ENCODE results near the gene RABGAP1L. TPM values are rescaled to one million over a fixed set of nuclear protein-coding genes. Genes with fewer than 3 reads are reported as not detected.

RABGAP1L gene
- total and polyA plus RNA-seq, 4 donors, result 4.8 to 53.5 (median 18.8) TPM

- Histone ChIP-seq H3K4me3 (ENCODE audit: low read depth in 1 of 3, low read length in 3 of 3) (no peak overlapping the region), H3K36me3 (ENCODE audit: control insufficient read depth in 4 of 4, insufficient read depth in 3 of 4, low read depth in 1 of 4, low read length in 3 of 4) (no peaks in the 10 kb centered on the region), H3K27me3 (ENCODE audit: control insufficient read depth in 4 of 4, insufficient read depth in 4 of 4, low read length in 3 of 4) (no peaks in the 10 kb centered on the region), H3K27ac (ENCODE audit: low read depth in 1 of 2, low read length in 2 of 2) (no peak overlapping the region), H3K9me3 (ENCODE audit: control insufficient read depth in 4 of 4, low read length in 3 of 4) (no peaks in the 10 kb centered on the region), H3K4me1 (ENCODE audit: control insufficient read depth in 4 of 4, insufficient read depth in 4 of 4, low read length in 3 of 4) (peaks cover 0 to 12% (median 5%) of the 10 kb centered on the region in 4 donors), H3K9ac (ENCODE audit: low read depth in 1 of 2, low read length in 2 of 2) (no peak overlapping the region)
- no peak for DNase-seq (ENCODE audit: low spot score)
- TF ChIP-seq SP1 (IDR thresholded peaks at IDR 0.05), result no peak
Observed at GRCh38 chr1:174273776-174274175, 114.5 kb downstream of the RABGAP1L start.

- DNase-seq (ENCODE audit: low spot score), result no peak
- Histone ChIP-seq H3K4me3 (ENCODE audit: low read depth in 1 of 3, low read length in 3 of 3) (no peak overlapping the region), H3K27ac (ENCODE audit: low read depth in 1 of 2, low read length in 2 of 2) (no peak overlapping the region), H3K9me3 (ENCODE audit: control insufficient read depth in 4 of 4, low read length in 3 of 4) (no peaks in the 10 kb centered on the region), H3K4me1 (ENCODE audit: control insufficient read depth in 4 of 4, insufficient read depth in 4 of 4, low read length in 3 of 4) (peaks cover 0 to 12% (median 5%) of the 10 kb centered on the region in 4 donors), H3K36me3 (ENCODE audit: control insufficient read depth in 4 of 4, insufficient read depth in 3 of 4, low read depth in 1 of 4, low read length in 3 of 4) (no peaks in the 10 kb centered on the region), H3K9ac (ENCODE audit: low read depth in 1 of 2, low read length in 2 of 2) (no peak overlapping the region), H3K27me3 (ENCODE audit: control insufficient read depth in 4 of 4, insufficient read depth in 4 of 4, low read length in 3 of 4) (no peaks in the 10 kb centered on the region)
- 95% methylated on average over 3 of the region's 3 CpGs for WGBS
- TF ChIP-seq EGR1 (IDR thresholded peaks at IDR 0.05; ENCODE audit: low read depth in 2 of 2), result no peak
- TF ChIP-seq FOXA1 (IDR thresholded peaks at IDR 0.05), result no peak
- TF ChIP-seq JUND (IDR thresholded peaks at IDR 0.05), result no peak
- TF ChIP-seq ATF3 (IDR thresholded peaks at IDR 0.05), result no peak
- no peak for TF ChIP-seq YY1 (IDR thresholded peaks at IDR 0.05)
- TF ChIP-seq TAF1 (conservative IDR thresholded peaks at IDR 0.05), result no peak
- no peak for TF ChIP-seq MAX (IDR thresholded peaks at IDR 0.05)
- no peak for TF ChIP-seq FOXA2 (IDR thresholded peaks at IDR 0.05)
- TF ChIP-seq REST (IDR thresholded peaks at IDR 0.05), result no peak
- TF ChIP-seq ZBTB33 (IDR thresholded peaks at IDR 0.05), result no peak
Observed at GRCh38 chr1:174274452-174274851, 115.1 kb downstream of the RABGAP1L start.

GRCh38 chr1:174274884-174275283, 115.6 kb downstream of the RABGAP1L start:
- TF ChIP-seq RXRA (IDR thresholded peaks at IDR 0.05) (no peak), FOXA2 (IDR thresholded peaks at IDR 0.05) (no peak), YY1 (IDR thresholded peaks at IDR 0.05) (no peak), RAD21 (IDR thresholded peaks at IDR 0.05) (no peak), NR2F2 (IDR thresholded peaks at IDR 0.05) (no peak), JUND (IDR thresholded peaks at IDR 0.05) (no peak), FOXA1 (IDR thresholded peaks at IDR 0.05) (no peak), HNF4G (IDR thresholded peaks at IDR 0.05) (no peak), ATF3 (IDR thresholded peaks at IDR 0.05) (no peak), TAF1 (conservative IDR thresholded peaks at IDR 0.05) (no peak)
- Histone ChIP-seq H3K36me3 (ENCODE audit: control insufficient read depth in 4 of 4, insufficient read depth in 3 of 4, low read depth in 1 of 4, low read length in 3 of 4) (no peaks in the 10 kb centered on the region), H3K27ac (ENCODE audit: low read depth in 1 of 2, low read length in 2 of 2) (no peak overlapping the region), H3K27me3 (ENCODE audit: control insufficient read depth in 4 of 4, insufficient read depth in 4 of 4, low read length in 3 of 4) (no peaks in the 10 kb centered on the region), H3K4me3 (ENCODE audit: low read depth in 1 of 3, low read length in 3 of 3) (no peak overlapping the region), H3K9me3 (ENCODE audit: control insufficient read depth in 4 of 4, low read length in 3 of 4) (no peaks in the 10 kb centered on the region), H3K4me1 (ENCODE audit: control insufficient read depth in 4 of 4, insufficient read depth in 4 of 4, low read length in 3 of 4) (peaks cover 0 to 9% (median 3%) of the 10 kb centered on the region in 4 donors), H3K9ac (ENCODE audit: low read depth in 1 of 2, low read length in 2 of 2) (no peak overlapping the region)
- WGBS, result 98% methylated on average over 2 of the region's 2 CpGs
- DNase-seq (ENCODE audit: low spot score), result no peak

All from liver (tissue), 9 donors.